GM12864 (cell line): ENCODE measurements around the gene ACAD11.
"Not testable (repeated sequence)": the region's sequence is repeated elsewhere in the genome, so short reads cannot be mapped to it uniquely, and the experiment has no call there.

ENCODE experiments used
- DNase-seq: peaks from one replicate; pipeline ENCODE4 v3.0.0-alpha.2; 2011; ENCODE audit warnings: low read depth
- H3K4me3 ChIP-seq: 2 replicates; pipeline ENCODE4 v1.5.1; 2011; ENCODE audit warnings: mild to moderate bottlenecking, low read depth, low read length, control low read depth
- CTCF ChIP-seq: IDR thresholded peaks from 2 replicates; pipeline ENCODE4 v1.5.1; 2011; ENCODE audit warnings: low read depth, mild to moderate bottlenecking, moderate library complexity, low read length, control low read depth, inconsistent platforms; ENCODE audit errors: missing control alignments

Gene ACAD11

GRCh38 chr3:132652640-132653270 lies 6.9 kb downstream of the ACAD11 start:
- H3K4me3 ChIP-seq: no peak overlapping the region
- no peak for DNase-seq
- no peak for TF ChIP-seq CTCF

GRCh38 chr3:132650153-132650552 lies 9.5 kb downstream of the ACAD11 start:
- TF ChIP-seq CTCF: no peak
- DNase-seq: no peak
- no peak overlapping the region for H3K4me3 ChIP-seq

- DNase-seq: no peak
- H3K4me3 ChIP-seq: no peak overlapping the region
- TF ChIP-seq CTCF: no peak
Measured at GRCh38 chr3:132645058-132645457, 14.6 kb downstream of the ACAD11 start.

- no peak for DNase-seq
- no peak overlapping the region for H3K4me3 ChIP-seq
- no peak for TF ChIP-seq CTCF
Measured at GRCh38 chr3:132643366-132643765, 16.2 kb downstream of the ACAD11 start.

GRCh38 chr3:132642539-132642847 lies 17.1 kb downstream of the ACAD11 start:
- no peak for TF ChIP-seq CTCF
- H3K4me3 ChIP-seq: no peak overlapping the region
- DNase-seq: no peak

- DNase-seq: no peak
- peak; percentile 53 for TF ChIP-seq CTCF
Measured at GRCh38 chr3:132641837-132642538, 17.6 kb downstream of the ACAD11 start.

GRCh38 chr3:132641427-132641826 lies 18.2 kb downstream of the ACAD11 start:
- DNase-seq, H3K4me3 ChIP-seq: not testable (repeated sequence)

More at GRCh38 chr3:132641837-132642538, 17.6 kb downstream of the ACAD11 start:
- H3K4me3 ChIP-seq: no peak overlapping the region
